GM19238 (cell line): ENCODE measurements around the gene SLC12A7.

Experiments
- DNase-seq: peaks from one replicate; pipeline ENCODE4 v3.0.0; 2011; ENCODE audit warnings: low spot score; ENCODE audit not compliant: insufficient read length

The SLC12A7 gene

GRCh38 chr5:1080432-1080831 is 31.4 kb downstream of the SLC12A7 start:
- DNase-seq = no peak

- DNase-seq = no peak
Measured at GRCh38 chr5:1079961-1080360, 31.9 kb downstream of the SLC12A7 start.

GRCh38 chr5:1079486-1079885 is 32.4 kb downstream of the SLC12A7 start:
- no peak for DNase-seq

- DNase-seq = no peak
Measured at GRCh38 chr5:1078851-1079250, 33.0 kb downstream of the SLC12A7 start.

GRCh38 chr5:1078206-1078605 is 33.7 kb downstream of the SLC12A7 start:
- DNase-seq = no peak

- no peak for DNase-seq
Measured at GRCh38 chr5:1077491-1078020, 34.3 kb downstream of the SLC12A7 start.

- no peak for DNase-seq
Measured at GRCh38 chr5:1077026-1077425, 34.8 kb downstream of the SLC12A7 start.

- DNase-seq = no peak
Measured at GRCh38 chr5:1076406-1076805, 35.5 kb downstream of the SLC12A7 start.

- DNase-seq = no peak
Measured at GRCh38 chr5:1075931-1076330, 35.9 kb downstream of the SLC12A7 start.

- DNase-seq = no peak
Measured at GRCh38 chr5:1075555-1075881, 36.3 kb downstream of the SLC12A7 start.

- DNase-seq = no peak
Measured at GRCh38 chr5:1074816-1075554, 36.9 kb downstream of the SLC12A7 start.

- no peak for DNase-seq
Measured at GRCh38 chr5:1074226-1074625, 37.6 kb downstream of the SLC12A7 start.

- DNase-seq = no peak
Measured at GRCh38 chr5:1073239-1074102, 38.4 kb downstream of the SLC12A7 start.

- no peak for DNase-seq
Measured at GRCh38 chr5:1069720-1070088, 42.2 kb downstream of the SLC12A7 start.

GRCh38 chr5:1068895-1069719 is 42.8 kb downstream of the SLC12A7 start:
- DNase-seq = no peak

- no peak for DNase-seq
Measured at GRCh38 chr5:1068204-1068894, 43.5 kb downstream of the SLC12A7 start.

- no peak for DNase-seq
Measured at GRCh38 chr5:1067141-1068121, 44.4 kb downstream of the SLC12A7 start.

GRCh38 chr5:1066676-1067075 is 45.2 kb downstream of the SLC12A7 start:
- DNase-seq = no peak

- DNase-seq = no peak
Measured at GRCh38 chr5:1065891-1066650, 45.8 kb downstream of the SLC12A7 start.
